ENCODE results near the gene TTI1. TPM values are rescaled to one million over a fixed set of nuclear protein-coding genes. Genes with fewer than 3 reads are reported as not detected.
A peak's percentile ranks its signal among the peaks of the same experiment; 100 is the strongest.
"Not testable (repeated sequence)": the region's sequence is repeated elsewhere in the genome, so short reads cannot be mapped to it uniquely, and the experiment has no call there.

The TTI1 gene
- total RNA-seq, 1 donor from 2014 or later: 13.5 TPM

- DNase-seq (ENCODE audit: low spot score): no peak
These were observed 20.9 kb downstream of the TTI1 start for GRCh38 chr20:38012332-38012731.

DNA sequence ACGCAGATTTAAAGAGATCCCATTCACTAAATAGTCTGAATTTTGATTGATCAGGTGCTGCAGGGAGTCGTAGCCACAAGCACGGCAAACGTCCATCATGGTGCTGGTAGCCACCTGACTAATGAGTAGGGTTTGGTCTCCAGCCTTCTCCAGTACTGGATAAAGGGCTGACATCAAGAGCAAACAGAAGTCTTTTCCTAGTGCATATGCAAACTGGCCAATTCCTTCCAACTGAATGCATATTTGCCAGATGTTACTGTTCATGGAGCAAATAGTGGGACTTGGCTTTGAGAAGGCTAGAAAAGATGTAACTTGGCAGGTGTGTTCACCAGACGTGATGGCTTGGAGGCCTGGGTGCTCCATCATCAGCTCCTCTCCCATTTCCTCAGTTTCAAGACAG is 21.6 kb downstream of the TTI1 start:
- DNase-seq (ENCODE audit: low spot score): no peak

DNA sequence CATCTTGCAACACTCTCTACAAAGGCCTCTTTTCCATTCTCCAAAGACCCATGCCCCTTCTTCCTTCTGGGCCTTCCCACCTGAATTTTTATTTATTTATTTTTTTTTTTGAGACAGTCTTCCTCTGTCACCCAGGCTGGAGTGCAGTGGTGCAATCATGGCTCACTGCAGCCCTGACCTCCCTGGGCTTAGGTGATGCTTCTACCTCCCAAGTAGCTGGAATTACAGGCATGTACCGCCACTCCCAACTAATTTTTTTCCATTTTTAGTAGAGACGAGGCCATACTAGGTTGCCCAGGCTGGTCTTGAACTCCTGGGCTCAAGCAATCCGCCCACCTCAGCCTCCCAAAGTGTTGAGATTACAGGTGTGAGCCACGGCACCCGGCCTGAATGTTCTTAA is 23.8 kb downstream of the TTI1 start:
- DNase-seq (ENCODE audit: low spot score): not testable (repeated sequence)

DNA sequence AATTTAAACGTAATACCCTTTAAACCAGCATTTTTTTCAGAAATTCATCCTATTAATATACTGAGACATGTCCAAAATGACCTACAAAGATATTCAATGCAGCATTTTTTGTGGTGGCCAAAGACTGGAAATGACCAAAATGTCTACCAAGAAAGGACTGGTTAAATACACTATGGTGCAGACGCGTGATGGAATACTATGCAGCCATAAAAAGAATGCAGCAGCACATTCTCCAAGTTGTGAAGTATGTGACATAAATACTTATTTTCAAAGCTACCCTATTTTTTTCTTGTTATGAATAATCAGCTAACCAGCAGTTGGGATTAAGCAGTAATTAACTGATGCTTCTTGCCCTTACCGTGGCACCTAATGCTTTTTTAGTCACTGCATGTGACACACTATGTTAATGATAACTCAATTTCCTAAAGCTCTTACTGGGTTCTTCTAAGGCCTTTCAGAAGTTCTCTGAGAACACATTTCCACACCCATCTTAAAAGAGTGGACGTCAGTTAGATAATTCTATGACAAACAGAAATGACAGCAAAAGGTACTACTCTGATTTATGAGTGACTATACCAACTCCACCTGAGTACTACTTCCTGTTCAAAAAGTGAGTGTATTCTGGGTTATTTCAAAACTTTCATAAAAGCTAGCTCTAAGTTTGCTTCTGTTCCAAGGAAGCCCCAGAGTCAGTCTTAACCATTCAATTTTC is 24.9 kb downstream of the TTI1 start:
- no peak for DNase-seq (ENCODE audit: low spot score)

- no peak for DNase-seq (ENCODE audit: low spot score)
These were observed 25.7 kb downstream of the TTI1 start for GRCh38 chr20:38007526-38007925.

DNA sequence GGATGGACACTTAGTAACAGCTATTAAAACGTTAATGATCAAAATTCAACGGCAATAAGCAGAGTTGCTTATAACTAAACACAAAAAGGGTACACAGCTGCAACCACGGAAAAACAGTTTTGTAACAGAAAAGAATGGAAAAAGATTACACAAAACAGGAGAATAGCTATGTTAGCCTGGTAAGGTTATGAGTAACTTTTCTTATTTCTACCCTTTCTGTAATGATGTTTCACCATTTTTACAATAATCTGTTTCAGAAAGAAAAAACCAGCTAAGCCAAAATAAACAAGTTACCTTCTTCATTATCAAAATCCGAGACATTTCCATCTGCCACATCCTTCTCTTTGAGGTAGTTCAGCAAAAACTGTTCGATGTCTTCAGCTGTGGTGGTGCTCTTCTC is 27.4 kb downstream of the TTI1 start:
- DNase-seq (ENCODE audit: low spot score): no peak

- DNase-seq (ENCODE audit: low spot score): peak; percentile 19
These were observed 28.8 kb downstream of the TTI1 start for GRCh38 chr20:38004416-38004815.

DNA sequence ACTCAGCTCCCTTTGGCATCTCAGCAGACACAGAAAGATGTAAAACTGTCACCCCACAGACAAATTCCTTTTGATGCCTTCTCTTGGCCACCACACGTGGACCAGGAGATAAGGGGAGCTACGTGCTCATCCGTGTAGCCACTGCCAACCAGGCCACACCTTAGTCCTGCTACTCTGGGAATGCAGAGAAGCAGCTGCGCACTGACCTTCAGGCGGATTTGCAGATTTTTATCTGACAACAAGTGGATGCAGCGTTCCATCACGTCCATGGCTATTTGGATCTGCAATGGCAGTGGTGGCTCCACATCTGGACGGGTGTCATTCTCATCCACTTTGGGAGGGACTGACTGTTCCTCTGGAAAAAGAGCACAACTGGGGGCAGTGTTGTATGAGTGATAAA is 30.8 kb downstream of the TTI1 start:
- DNase-seq (ENCODE audit: low spot score): peak; percentile 24

GRCh38 chr20:38001981-38002380 is 31.3 kb downstream of the TTI1 start:
- peak; percentile 23 for DNase-seq (ENCODE audit: low spot score)

- peak; percentile 68 for DNase-seq (ENCODE audit: low spot score)
These were observed 31.9 kb downstream of the TTI1 start for GRCh38 chr20:38001173-38001875.

DNA sequence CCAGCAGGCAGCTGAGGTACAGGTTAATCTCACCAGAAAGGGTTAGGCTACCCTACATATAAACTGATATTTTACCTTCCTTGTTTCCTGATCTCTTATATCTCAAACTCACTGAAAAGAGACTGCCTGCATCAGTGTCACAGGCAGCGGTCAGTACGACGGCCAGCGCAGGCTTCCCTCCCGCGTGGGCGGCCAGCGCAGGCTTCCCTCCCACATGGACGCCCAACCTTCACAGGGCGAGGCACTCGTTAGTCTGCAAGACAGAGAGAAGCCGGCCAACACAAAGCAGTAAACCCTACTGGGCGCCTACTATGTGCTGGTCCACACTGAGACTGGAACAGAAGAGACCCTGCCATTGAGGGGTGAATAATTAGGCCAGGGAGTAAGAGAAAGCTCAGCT is 33.0 kb downstream of the TTI1 start:
- no peak for DNase-seq (ENCODE audit: low spot score)

- no peak for DNase-seq (ENCODE audit: low spot score)
These were observed 33.6 kb downstream of the TTI1 start for GRCh38 chr20:37999526-38000263.

DNA sequence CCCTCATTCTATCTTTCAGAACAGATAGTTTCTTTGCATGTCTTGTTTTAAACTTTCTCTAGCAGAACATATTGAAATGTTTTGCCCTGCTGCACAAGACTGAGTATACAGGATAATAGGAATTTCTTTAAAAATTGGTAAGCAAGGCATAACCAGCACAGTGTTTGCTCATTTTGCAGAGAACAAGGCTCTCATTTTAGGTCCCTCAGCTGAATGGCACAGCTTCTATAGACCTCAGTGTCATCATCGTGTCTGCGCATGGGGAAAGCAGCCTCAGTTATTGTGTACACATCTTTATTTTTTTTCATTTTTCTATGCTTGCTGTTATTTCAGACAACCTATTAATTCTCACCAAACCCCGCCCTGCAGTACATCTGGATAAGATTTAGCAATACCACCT is 35.7 kb downstream of the TTI1 start:
- DNase-seq (ENCODE audit: low spot score): no peak

GRCh38 chr20:37995856-37996605 is 37.2 kb downstream of the TTI1 start:
- no peak for DNase-seq (ENCODE audit: low spot score)

DNA sequence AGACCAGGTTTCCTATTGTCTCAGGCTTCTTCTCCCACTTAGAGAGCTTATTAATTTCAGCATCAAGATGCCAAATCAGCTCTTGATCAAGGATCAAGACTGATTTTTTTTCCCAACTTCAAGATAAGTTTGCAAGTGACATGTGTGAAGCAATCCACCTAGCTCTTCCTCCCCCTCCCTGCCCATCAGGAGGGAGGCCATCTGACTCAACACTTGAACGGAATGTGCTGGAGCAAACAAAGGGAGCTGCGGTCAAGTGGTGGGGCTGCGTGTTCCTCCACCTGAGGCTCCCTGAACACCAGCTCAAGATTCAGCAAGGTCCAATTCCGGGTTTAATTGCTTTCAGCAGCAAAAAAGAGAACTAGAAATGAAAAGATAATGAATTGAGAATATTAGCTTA is 38.7 kb downstream of the TTI1 start:
- DNase-seq (ENCODE audit: low spot score): no peak

DNA sequence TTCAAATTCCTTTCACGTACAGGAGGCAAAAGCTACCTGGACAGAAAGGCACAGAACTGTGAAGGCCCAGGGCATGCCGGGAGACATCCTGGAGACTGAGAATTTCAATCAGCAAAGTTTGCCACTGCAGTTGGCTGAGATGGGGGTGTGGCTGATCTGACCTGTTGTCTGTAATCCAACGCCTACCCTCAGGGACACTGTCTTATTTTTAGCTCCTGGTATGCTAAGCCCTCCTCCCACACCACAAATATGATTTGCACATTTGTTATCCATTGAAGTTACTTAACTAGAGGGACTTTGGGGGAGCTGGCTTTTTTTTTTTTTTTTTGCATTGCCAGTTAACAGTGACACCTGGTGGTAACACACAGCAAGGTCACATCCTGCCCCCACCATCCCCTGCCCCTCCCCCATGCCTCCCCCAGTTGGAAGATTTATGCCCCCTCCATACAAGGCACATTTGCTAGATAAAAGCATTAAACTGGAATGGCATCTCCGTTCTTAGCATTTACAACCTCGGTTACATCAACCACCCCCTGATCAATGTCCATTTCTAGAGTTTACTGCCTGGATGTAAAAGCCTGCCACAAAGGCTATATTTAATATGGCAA is 40.4 kb downstream of the TTI1 start:
- peak; percentile 76 for DNase-seq (ENCODE audit: low spot score)

DNA sequence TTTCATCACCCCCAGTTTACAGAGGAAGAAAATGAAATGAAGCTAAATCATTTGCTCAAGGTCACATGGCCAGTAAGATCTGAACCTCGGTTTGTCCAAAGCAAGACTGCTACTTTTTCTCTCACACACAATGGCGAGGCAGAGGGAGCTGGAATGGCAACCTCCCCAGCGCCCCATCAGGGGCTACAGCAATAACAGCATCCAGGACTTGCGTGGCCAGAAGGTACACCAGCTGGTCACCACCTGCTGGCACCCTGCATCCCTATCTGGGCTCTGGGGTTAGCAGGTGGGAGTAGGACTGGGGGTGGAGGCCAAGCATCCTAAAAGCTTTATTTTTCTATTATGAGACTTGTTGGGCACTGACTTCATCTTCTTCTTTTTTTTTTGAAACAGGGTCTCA is 41.3 kb downstream of the TTI1 start:
- DNase-seq (ENCODE audit: low spot score): no peak

DNA sequence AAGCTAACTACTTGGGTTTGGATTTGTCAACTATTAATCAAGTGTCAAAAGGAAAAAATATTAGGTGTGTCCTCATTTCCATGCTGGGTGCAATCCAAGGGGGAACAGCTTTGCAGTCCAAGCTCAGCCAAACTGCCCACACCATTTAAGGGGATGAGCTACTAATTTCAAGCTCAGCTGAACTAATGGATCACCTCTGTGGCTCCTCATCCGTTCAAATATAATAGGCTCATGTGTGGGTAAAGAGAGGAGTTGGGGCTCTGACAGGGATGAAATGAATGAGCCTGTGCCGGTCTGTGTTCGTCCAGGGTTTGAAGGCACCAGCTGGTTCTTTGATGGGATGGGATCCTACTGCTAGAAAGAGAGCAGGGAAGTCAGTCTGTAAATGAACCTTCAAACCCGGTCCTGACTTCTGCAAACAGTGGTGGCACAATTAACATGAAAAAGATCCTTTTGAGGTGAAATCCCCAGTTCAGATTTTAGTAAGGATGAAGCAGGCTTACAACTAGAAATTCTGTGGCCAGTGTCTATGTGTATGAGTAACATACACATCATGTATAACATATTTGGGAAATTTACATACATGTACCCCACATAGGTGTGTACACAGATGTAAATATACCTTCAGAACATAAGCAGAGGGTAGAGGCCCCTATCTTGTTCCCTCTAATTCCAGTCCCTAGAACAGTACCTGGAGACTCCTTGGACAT is 41.9 kb downstream of the TTI1 start:
- no peak for DNase-seq (ENCODE audit: low spot score)

- peak; percentile 72 for DNase-seq (ENCODE audit: low spot score)
These were observed 42.6 kb downstream of the TTI1 start for GRCh38 chr20:37990571-37991151.

- peak; percentile 16 for DNase-seq (ENCODE audit: low spot score)
These were observed 43.5 kb downstream of the TTI1 start for GRCh38 chr20:37989601-37990295.
